Hepatocyte (in vitro differentiated cells): ENCODE measurements around the gene AMOTL1. TPM values are rescaled to one million over a fixed set of nuclear protein-coding genes. Genes with fewer than 3 reads are reported as not detected.
"Not testable (repeated sequence)": the region's sequence is repeated elsewhere in the genome, so short reads cannot be mapped to it uniquely, and the experiment has no call there.

Experiments used
- DNase-seq: peaks from one replicate; pipeline ENCODE4 v3.0.0-alpha.2; 2016; ENCODE audit warnings: low spot score
- H2AFZ ChIP-seq: fragments of 200-600 bp; sonication (generic); 2 replicates; pipeline ENCODE4 v1.6.0; 2016; ENCODE audit warnings: antibody characterized with exemption, mild to moderate bottlenecking
- H3K27ac ChIP-seq: fragments of 200-600 bp; sonication (generic); 2 replicates; pipeline ENCODE4 v1.5.1; 2016; ENCODE audit warnings: mild to moderate bottlenecking
- H3K27me3 ChIP-seq: fragments of 200-600 bp; sonication (generic); 2 replicates; pipeline ENCODE4 v1.6.1; 2016
- H3K36me3 ChIP-seq: fragments of 200-600 bp; sonication (generic); replicated peaks from 2 replicates; pipeline ENCODE4 v1.5.1; 2016; ENCODE audit warnings: low read depth; ENCODE audit not compliant: insufficient read depth
- H3K4me1 ChIP-seq: fragments of 200-600 bp; sonication (generic); 2 replicates; pipeline ENCODE4 v1.5.1; 2016; ENCODE audit warnings: mild to moderate bottlenecking, moderate library complexity; ENCODE audit not compliant: insufficient read depth
- H3K4me2 ChIP-seq: fragments of 200-600 bp; sonication (generic); 2 replicates; pipeline ENCODE4 v1.6.0; 2016
- H3K4me3 ChIP-seq: fragments of 200-600 bp; sonication (generic); 2 replicates; pipeline ENCODE4 v1.5.1; 2016; ENCODE audit warnings: mild to moderate bottlenecking
- H3K79me2 ChIP-seq: fragments of 200-600 bp; sonication (generic); 2 replicates; pipeline ENCODE4 v1.6.0; 2017; ENCODE audit warnings: mild to moderate bottlenecking
- H3K9me2 ChIP-seq: fragments of 200-600 bp; sonication (generic); replicated peaks from 2 replicates; pipeline ENCODE4 v1.6.0; 2017; ENCODE audit warnings: mild to moderate bottlenecking; ENCODE audit not compliant: insufficient read depth
- H3K9me3 ChIP-seq: fragments of 200-600 bp; sonication (generic); 2 replicates; pipeline ENCODE4 v1.5.1; 2016; ENCODE audit warnings: low read depth, mild to moderate bottlenecking
- H4K20me1 ChIP-seq: fragments of 200-600 bp; sonication (generic); 2 replicates; pipeline ENCODE4 v1.6.0; 2016; ENCODE audit warnings: mild to moderate bottlenecking; ENCODE audit not compliant: insufficient read depth, poor library complexity, severe bottlenecking
- EZH2 ChIP-seq: fragments of 200-600 bp; sonication (generic); IDR thresholded peaks from 2 replicates; pipeline ENCODE4 v1.6.1; 2016; ENCODE audit warnings: antibody characterized with exemption, mild to moderate bottlenecking, borderline replicate concordance
- EZH2phosphoT487 ChIP-seq: fragments of 200-600 bp; sonication (generic); IDR thresholded peaks from one replicate; pipeline ENCODE4 v1.6.1; 2018; ENCODE audit warnings: antibody characterized with exemption, mild to moderate bottlenecking, low read depth, moderate library complexity; ENCODE audit not compliant: unreplicated experiment, severe bottlenecking
- WGBS: methylation state at CpG from one replicate; pipeline ENCODE4 v1.1.6; 2016; ENCODE audit warnings: low lambda C conversion rate; ENCODE audit errors: missing lambda C conversion rate; 5-methylcytosine and 5-hydroxymethylcytosine counted together
- polyA plus RNA-seq: library from polyadenylated mRNA; unstranded; fragments of >200 nt; fragmentation: Nextera tagmentation; extraction: Ambion mirVana; gene quantifications from 2 replicates; pipeline ENCODE4 v1.2.1, GENCODE V29; 2016
- total RNA-seq: library from RNA; depleted of rRNA; stranded (reverse); fragments of >200 nt; gene quantifications from 2 replicates; pipeline ENCODE4 v1.2.3, GENCODE V29; 2014
- TF ChIP-seq, protein P1 (sequence below): fragments of 200-600 bp; sonication (generic); IDR thresholded peaks from 2 replicates; pipeline ENCODE4 v1.5.1; 2016; ENCODE audit warnings: antibody characterized with exemption, mild to moderate bottlenecking; ENCODE audit not compliant: poor library complexity

Gene AMOTL1
- total and polyA plus RNA-seq, 2 experiments from 2014 or later, result 23.8 to 57.7 TPM

DNA sequence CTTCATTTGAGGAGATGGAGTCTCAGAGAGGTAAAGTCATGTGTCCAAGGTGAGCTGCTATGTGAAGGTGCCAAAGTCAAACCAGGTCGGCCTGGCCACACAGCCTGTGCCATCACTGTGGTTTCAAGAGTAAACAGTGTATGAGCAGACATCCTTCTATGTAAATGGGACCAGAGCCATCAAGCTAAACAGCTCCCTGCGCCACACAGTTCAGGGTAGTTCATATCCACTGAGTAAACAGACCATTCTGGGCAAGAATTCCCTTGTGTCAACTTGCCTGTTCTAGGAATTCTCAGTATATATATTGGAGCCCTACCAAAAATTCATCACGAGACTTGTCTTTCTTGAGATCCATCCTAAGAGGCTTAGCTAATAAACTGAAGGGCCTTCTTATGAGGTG lies 77.5 kb downstream of the AMOTL1 start:
- H3K79me2 ChIP-seq, result peaks cover 18% of the 10 kb centered on the region
- H2AFZ ChIP-seq, result no peak overlapping the region
- H3K4me2 ChIP-seq, result no peak overlapping the region
- H3K36me3 ChIP-seq, result peaks cover under 1% of the 10 kb centered on the region
- no peaks in the 10 kb centered on the region for H3K9me3 ChIP-seq
- no peaks in the 10 kb centered on the region for H3K27me3 ChIP-seq
- 87% methylated on average over 3 of the region's 3 CpGs for WGBS
- TF ChIP-seq EZH2phosphoT487 (no peak), EZH2 (no peak)
- TF ChIP-seq, protein P1, sequence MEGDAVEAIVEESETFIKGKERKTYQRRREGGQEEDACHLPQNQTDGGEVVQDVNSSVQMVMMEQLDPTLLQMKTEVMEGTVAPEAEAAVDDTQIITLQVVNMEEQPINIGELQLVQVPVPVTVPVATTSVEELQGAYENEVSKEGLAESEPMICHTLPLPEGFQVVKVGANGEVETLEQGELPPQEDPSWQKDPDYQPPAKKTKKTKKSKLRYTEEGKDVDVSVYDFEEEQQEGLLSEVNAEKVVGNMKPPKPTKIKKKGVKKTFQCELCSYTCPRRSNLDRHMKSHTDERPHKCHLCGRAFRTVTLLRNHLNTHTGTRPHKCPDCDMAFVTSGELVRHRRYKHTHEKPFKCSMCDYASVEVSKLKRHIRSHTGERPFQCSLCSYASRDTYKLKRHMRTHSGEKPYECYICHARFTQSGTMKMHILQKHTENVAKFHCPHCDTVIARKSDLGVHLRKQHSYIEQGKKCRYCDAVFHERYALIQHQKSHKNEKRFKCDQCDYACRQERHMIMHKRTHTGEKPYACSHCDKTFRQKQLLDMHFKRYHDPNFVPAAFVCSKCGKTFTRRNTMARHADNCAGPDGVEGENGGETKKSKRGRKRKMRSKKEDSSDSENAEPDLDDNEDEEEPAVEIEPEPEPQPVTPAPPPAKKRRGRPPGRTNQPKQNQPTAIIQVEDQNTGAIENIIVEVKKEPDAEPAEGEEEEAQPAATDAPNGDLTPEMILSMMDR, result no peak
- H3K27ac ChIP-seq, result no peak overlapping the region
- H3K4me3 ChIP-seq, result no peak overlapping the region
- H3K9me2 ChIP-seq, result no peaks in the 10 kb centered on the region
- H4K20me1 ChIP-seq, result no peaks in the 10 kb centered on the region
- no peaks in the 10 kb centered on the region for H3K4me1 ChIP-seq
- peak; percentile 25 for DNase-seq

DNA sequence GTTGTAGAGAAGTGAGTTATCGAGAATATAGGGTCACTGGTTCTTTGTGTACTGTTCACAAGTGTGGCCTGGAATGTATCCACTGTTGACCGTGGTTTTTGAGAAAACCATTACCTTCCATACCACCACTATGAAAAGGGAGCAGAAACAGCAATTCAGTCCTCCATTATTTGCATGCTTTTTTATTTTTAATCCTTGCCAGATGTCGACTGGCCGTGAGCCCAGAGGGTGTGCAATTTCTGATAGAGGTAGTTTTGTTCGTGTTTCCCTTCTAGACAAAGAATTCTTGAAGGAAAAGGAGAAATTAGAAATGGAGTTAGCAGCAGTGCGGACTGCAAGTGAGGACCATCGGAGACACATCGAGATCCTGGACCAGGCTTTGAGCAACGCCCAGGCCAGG lies 81.7 kb downstream of the AMOTL1 start:
- H3K36me3 ChIP-seq, result peaks cover 3% of the 10 kb centered on the region
- no peak for DNase-seq
- H3K27ac ChIP-seq, result peak overlapping the region; percentile 67
- TF ChIP-seq EZH2 (no peak), EZH2phosphoT487 (no peak)
- TF ChIP-seq, protein P1, result no peak
- peaks cover 7% of the 10 kb centered on the region for H3K79me2 ChIP-seq
- WGBS, result 82% methylated on average over 9 of the region's 9 CpGs
- no peaks in the 10 kb centered on the region for H3K9me2 ChIP-seq
- H3K9me3 ChIP-seq, result no peaks in the 10 kb centered on the region
- no peak overlapping the region for H2AFZ ChIP-seq
- H3K27me3 ChIP-seq, result no peaks in the 10 kb centered on the region
- H3K4me3 ChIP-seq, result no peak overlapping the region
- H4K20me1 ChIP-seq, result no peaks in the 10 kb centered on the region
- no peak overlapping the region for H3K4me2 ChIP-seq
- no peaks in the 10 kb centered on the region for H3K4me1 ChIP-seq

DNA sequence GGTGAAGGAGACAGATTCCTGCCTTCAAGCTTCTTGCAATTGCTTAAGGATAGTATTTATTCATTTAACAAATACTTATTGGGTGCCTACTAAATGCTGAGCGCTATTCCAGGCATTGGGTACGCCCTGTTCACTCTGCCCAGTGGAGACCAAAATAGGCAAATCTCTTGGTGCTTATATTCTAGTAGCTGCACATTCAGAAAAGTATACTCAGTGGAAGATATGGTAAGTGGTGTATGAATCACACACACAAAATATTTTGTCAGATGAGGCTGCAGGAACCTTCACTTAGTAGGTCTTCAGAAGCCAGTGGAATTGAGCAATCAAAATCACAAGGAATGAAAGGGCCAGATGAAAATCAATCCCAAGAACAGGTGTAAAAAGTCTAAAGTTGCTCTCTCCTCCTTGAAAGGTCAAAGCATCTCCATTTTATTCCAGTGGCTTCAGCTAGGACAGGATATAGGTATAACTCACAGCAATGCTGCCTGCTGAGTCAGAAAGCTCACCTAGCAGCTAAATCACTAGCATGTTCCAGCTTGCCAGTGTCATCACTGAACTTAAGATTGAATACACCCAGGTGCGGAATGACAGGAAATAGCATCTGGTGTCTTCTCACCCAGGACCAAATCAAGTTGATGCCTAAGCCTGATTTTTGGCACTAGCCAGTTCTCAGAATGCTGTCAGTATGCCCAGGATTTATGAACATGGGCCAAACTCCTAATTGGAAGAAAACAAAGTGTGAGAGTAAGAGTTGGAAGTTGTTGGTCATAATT lies 83.9 kb downstream of the AMOTL1 start:
- H3K27me3 ChIP-seq, result no peaks in the 10 kb centered on the region
- H4K20me1 ChIP-seq, result no peaks in the 10 kb centered on the region
- 100% methylated on average over 3 of the region's 3 CpGs for WGBS
- H3K4me2 ChIP-seq, result no peak overlapping the region
- H2AFZ ChIP-seq, result no peak overlapping the region
- no peak overlapping the region for H3K27ac ChIP-seq
- H3K79me2 ChIP-seq, result peaks cover 7% of the 10 kb centered on the region
- no peak overlapping the region for H3K4me3 ChIP-seq
- TF ChIP-seq EZH2phosphoT487, result no peak
- TF ChIP-seq, protein P1, result no peak
- no peak for TF ChIP-seq EZH2
- H3K9me3 ChIP-seq, result no peaks in the 10 kb centered on the region
- peaks cover 3% of the 10 kb centered on the region for H3K36me3 ChIP-seq
- DNase-seq, result no peak
- H3K4me1 ChIP-seq, result no peaks in the 10 kb centered on the region
- no peaks in the 10 kb centered on the region for H3K9me2 ChIP-seq

DNA sequence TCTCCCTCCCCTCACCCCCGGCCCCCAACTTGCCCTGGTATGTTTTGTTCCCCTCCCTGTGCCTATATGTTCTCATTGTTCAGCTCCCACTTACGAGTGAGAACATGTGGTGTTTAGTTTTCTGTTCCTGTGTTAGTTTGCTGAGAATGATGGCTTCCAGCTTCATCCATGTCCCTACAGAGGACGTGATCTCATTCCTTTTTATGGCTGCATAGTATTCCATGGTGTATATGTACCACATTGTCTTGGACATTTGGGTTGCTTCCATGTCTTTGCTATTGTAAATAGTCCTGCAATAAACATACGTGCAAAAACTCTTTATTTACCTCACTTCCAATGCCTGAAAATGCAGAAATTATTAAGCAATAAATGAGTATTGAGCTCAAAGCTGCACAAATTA lies 85.1 kb downstream of the AMOTL1 start:
- not testable (repeated sequence) for H3K36me3 ChIP-seq

More for the DNA sequence above, 85.1 kb downstream of the AMOTL1 start:
- WGBS, result 98% methylated on average over 4 of the region's 4 CpGs
- H3K27me3 ChIP-seq, H4K20me1 ChIP-seq, H3K4me2 ChIP-seq, H3K9me2 ChIP-seq, H3K4me1 ChIP-seq, DNase-seq, H3K9me3 ChIP-seq, H3K79me2 ChIP-seq, H3K4me3 ChIP-seq, H2AFZ ChIP-seq, H3K27ac ChIP-seq: not testable (repeated sequence)
